Left lung (tissue), 10 donors: ENCODE measurements around the gene ISLR. TPM values are rescaled to one million over a fixed set of nuclear protein-coding genes. Genes with fewer than 3 reads are reported as not detected.

Experiments used
- ATAC-seq: fragments of 200-7000 bp; cut with Tn5 transposase; one replicate; pipeline ENCODE4 v1.9.1; 2020; ENCODE audit warnings: moderate library complexity
- DNase-seq, 4 donors: peaks; one replicate each; pipeline ENCODE4 v3.0.0-alpha.2; 2013 to 2020
- H3K27ac ChIP-seq, 2 donors: fragments of 200-600 bp; sonication (generic) in 1 of 2; one replicate each; pipeline versions ENCODE4 v1.5.0 to v1.8.0; 2020 to 2021
- H3K27me3 ChIP-seq, 2 donors: fragments of 200-600 bp; sonication (generic) in 1 of 2; one replicate each; pipeline versions ENCODE4 v1.5.0 to v1.8.0; 2020 to 2021
- H3K36me3 ChIP-seq, 2 donors: fragments of 200-600 bp; sonication (generic) in 1 of 2; one replicate each; pipeline versions ENCODE4 v1.5.0 to v1.8.0; 2020 to 2021
- H3K4me1 ChIP-seq, 2 donors: fragments of 200-600 bp; one replicate each; pipeline ENCODE4 v1.8.0; 2021
- H3K4me3 ChIP-seq, 2 donors: fragments of 200-600 bp; sonication (generic) in 1 of 2; one replicate each; pipeline versions ENCODE4 v1.5.0 to v1.8.0; 2020 to 2021; ENCODE audit warnings: mild to moderate bottlenecking in 1 of 2
- H3K9me3 ChIP-seq, 2 donors: fragments of 200-600 bp; sonication (generic) in 1 of 2; one replicate each; pipeline versions ENCODE4 v1.5.0 to v1.8.0; 2020 to 2021
- CTCF ChIP-seq, 2 donors: fragments of 200-600 bp; sonication (generic) in 1 of 2; IDR thresholded peaks; one replicate each; pipeline versions ENCODE4 v1.5.0 to v1.8.0; 2021; ENCODE audit warnings: antibody characterized with exemption in 2 of 2
- intact Hi-C, 2 donors: fragments of 100-400 bp; cut with DNase I; formaldehyde crosslinking; loops; one replicate each; pipeline versions ENCODE4 v1.11.2 to v1.14.2; 2022
- polyA plus RNA-seq, 6 donors: library from polyadenylated mRNA; unstranded; fragments of 120-200 nt; gene quantifications; one replicate each; pipeline ENCODE4 v1.2.1, GENCODE V29; 2013; ENCODE audit not compliant: insufficient read length in 6 of 6
- total RNA-seq, 2 donors: library from RNA; stranded (reverse); fragmentation: NEBNext Ultra II Directional; extraction: Animal tissue kit (Norgen Biotek cat#: 25700); gene quantifications; one replicate each; pipeline ENCODE4 v1.2.1, GENCODE V29; 2021
- donor health status: DM: no; HTN: yes; CAD: no.
- donor health status: DM: no; HTN: no; CAD: no.

Gene ISLR
- total and polyA plus RNA-seq, 8 donors = 10.4 to 60.1 (median 52.6) TPM

GRCh38 chr15:74206801-74207281 lies 33.3 kb downstream of the ISLR start:
- DNase-seq (peak in 1 of 4 donors; percentile 34), ATAC-seq (no peak)
- Histone ChIP-seq H3K9me3 (no peaks in the 10 kb centered on the region), H3K4me3 (no peak overlapping the region), H3K27ac (no peak overlapping the region), H3K27me3 (peaks cover 0 to 16% of the 10 kb centered on the region in 2 donors), H3K36me3 (no peaks in the 10 kb centered on the region), H3K4me1 (peaks cover 0 to 4% of the 10 kb centered on the region in 2 donors)
- TF ChIP-seq CTCF (IDR thresholded peaks at IDR 0.05) = no peak
- intact Hi-C loops = no loop called here

- DNase-seq = peak in 1 of 4 donors; percentile 34
- intact Hi-C loops = no loop called here
- Histone ChIP-seq H3K4me3 (no peak overlapping the region), H3K27ac (no peak overlapping the region), H3K27me3 (peaks cover 0 to 10% of the 10 kb centered on the region in 2 donors), H3K9me3 (no peaks in the 10 kb centered on the region), H3K4me1 (peaks cover 0 to under 1% of the 10 kb centered on the region in 2 donors), H3K36me3 (no peaks in the 10 kb centered on the region)
- ATAC-seq = no peak
- TF ChIP-seq CTCF (IDR thresholded peaks at IDR 0.05) = no peak
Observed at GRCh38 chr15:74207652-74208440, 34.3 kb downstream of the ISLR start.

- DNase-seq (peak in 1 of 4 donors; percentile 34), ATAC-seq (no peak)
- no peaks in the 10 kb centered on the region for H3K9me3 ChIP-seq
- no peak overlapping the region for H3K27ac ChIP-seq
- intact Hi-C loops = no loop called here
- no peak overlapping the region for H3K4me3 ChIP-seq
- H3K4me1 ChIP-seq = no peaks in the 10 kb centered on the region
- TF ChIP-seq CTCF (IDR thresholded peaks at IDR 0.05) = no peak
- H3K36me3 ChIP-seq = no peaks in the 10 kb centered on the region
- peaks cover 0 to 10% of the 10 kb centered on the region in 2 donors for H3K27me3 ChIP-seq
Observed at GRCh38 chr15:74208496-74208895, 35.0 kb downstream of the ISLR start.

GRCh38 chr15:74208901-74209559 lies 35.5 kb downstream of the ISLR start:
- TF ChIP-seq CTCF (IDR thresholded peaks at IDR 0.05) = no peak
- intact Hi-C loops = no loop called here
- Histone ChIP-seq H3K36me3 (no peaks in the 10 kb centered on the region), H3K4me3 (no peak overlapping the region), H3K27me3 (peaks cover 0 to 10% of the 10 kb centered on the region in 2 donors), H3K4me1 (no peaks in the 10 kb centered on the region), H3K27ac (no peak overlapping the region), H3K9me3 (no peaks in the 10 kb centered on the region)
- ATAC-seq (no peak), DNase-seq (peak in 1 of 4 donors; percentile 36)

- no peak overlapping the region for H3K27ac ChIP-seq
- ATAC-seq = no peak
- TF ChIP-seq CTCF (IDR thresholded peaks at IDR 0.05) = no peak
Observed at GRCh38 chr15:74209560-74209958, 36.0 kb downstream of the ISLR start.

More at GRCh38 chr15:74209560-74209958, 36.0 kb downstream of the ISLR start:
- Histone ChIP-seq H3K4me1 (no peaks in the 10 kb centered on the region), H3K27me3 (peaks cover 0 to 10% of the 10 kb centered on the region in 2 donors), H3K36me3 (no peaks in the 10 kb centered on the region), H3K9me3 (no peaks in the 10 kb centered on the region), H3K4me3 (no peak overlapping the region)
- intact Hi-C loops = no loop called here
- DNase-seq = peak in 1 of 4 donors; percentile 2
